Naive thymus-derived CD4-positive, alpha-beta T cell (primary cell): Measurements from ENCODE around the gene FHOD1. TPM values are rescaled to one million over a fixed set of nuclear protein-coding genes. Genes with fewer than 3 reads are reported as not detected.

Experiments
- ATAC-seq: fragments of 150-1000 bp; cut with Tn5 transposase; 2 replicates; pipeline ENCODE4 v1.10.0; 2021; ENCODE audit warnings: mild to moderate bottlenecking, moderate library complexity
- CTCF ChIA-PET: fragments of 350-600 bp; sonication (Branson Sonifier 250); formaldehyde crosslinking; loops from one replicate; lab custom pipeline; 2021; ENCODE audit warnings: antibody characterized with exemption; lab: Charles Lee
- POLR2A ChIA-PET: fragments of 350-600 bp; sonication (Branson Sonifier 250); formaldehyde crosslinking; loops from one replicate; lab custom pipeline; 2021; ENCODE audit warnings: antibody characterized with exemption, inconsistent platforms; lab: Charles Lee
- DNase-seq, 9 donors: peaks; one replicate each; pipeline versions ENCODE4 v3.0.0 to v3.0.0-alpha.2; 2020 to 2022; ENCODE audit warnings: mixed read lengths in 1 of 9
- H3K27ac ChIP-seq: one replicate; pipeline ENCODE4 v1.7.0; 2013; ENCODE audit warnings: mild to moderate bottlenecking, low read depth, low read length, moderate library complexity
- H3K27me3 ChIP-seq, 2 donors: one replicate each; pipeline ENCODE4 v1.7.0; 2013; ENCODE audit warnings: low read length in 2 of 2, mild to moderate bottlenecking in 2 of 2, moderate library complexity in 2 of 2; ENCODE audit not compliant: control insufficient read depth in 2 of 2, insufficient read depth in 2 of 2
- H3K36me3 ChIP-seq, 3 experiments: 1 replicate in 2 of 3; 2 replicates in 1 of 3; pipeline ENCODE4 v1.7.0; 2013; ENCODE audit warnings: low read length in 3 of 3, mild to moderate bottlenecking in 3 of 3, moderate library complexity in 1 of 3; ENCODE audit not compliant: insufficient read depth in 3 of 3, control insufficient read depth in 2 of 3
- H3K4me1 ChIP-seq, 2 donors: one replicate each; pipeline ENCODE4 v1.7.0; 2013; ENCODE audit warnings: low read length in 2 of 2, mild to moderate bottlenecking in 2 of 2, moderate library complexity in 1 of 2; ENCODE audit not compliant: control insufficient read depth in 2 of 2, insufficient read depth in 2 of 2
- H3K4me3 ChIP-seq: 2 replicates; pipeline ENCODE4 v1.7.0; 2013; ENCODE audit warnings: mild to moderate bottlenecking, low read length
- H3K9me3 ChIP-seq, 3 experiments: 1 replicate in 2 of 3; 2 replicates in 1 of 3; pipeline ENCODE4 v1.7.0; 2013; ENCODE audit warnings: low read length in 3 of 3; ENCODE audit not compliant: control insufficient read depth in 2 of 3
- H3K27ac Mint-ChIP-seq, 9 donors: one replicate each; pipeline ENCODE4 v1.8.0; 2020 to 2022; ENCODE audit warnings: mixed read lengths in 9 of 9, mild to moderate bottlenecking in 8 of 9, moderate library complexity in 5 of 9, inconsistent platforms in 2 of 9
- H3K27me3 Mint-ChIP-seq, 5 donors: one replicate each; pipeline ENCODE4 v1.8.0; 2021 to 2022; ENCODE audit warnings: mixed read lengths in 5 of 5, mild to moderate bottlenecking in 1 of 5
- H3K36me3 Mint-ChIP-seq, 5 donors: one replicate each; pipeline ENCODE4 v1.8.0; 2020 to 2022; ENCODE audit warnings: mixed read lengths in 5 of 5, mild to moderate bottlenecking in 3 of 5, inconsistent platforms in 1 of 5
- H3K4me1 Mint-ChIP-seq, 7 donors: one replicate each; pipeline ENCODE4 v1.8.0; 2020 to 2022; ENCODE audit warnings: mixed read lengths in 7 of 7, mild to moderate bottlenecking in 3 of 7, inconsistent platforms in 1 of 7
- H3K4me3 Mint-ChIP-seq, 10 donors: one replicate each; pipeline ENCODE4 v1.8.0; 2020 to 2022; ENCODE audit warnings: mild to moderate bottlenecking in 10 of 10, mixed read lengths in 10 of 10, moderate library complexity in 6 of 10, inconsistent platforms in 2 of 10
- H3K9me3 Mint-ChIP-seq, 11 donors: one replicate each; pipeline ENCODE4 v1.8.0; 2020 to 2022; ENCODE audit warnings: mixed read lengths in 11 of 11, mild to moderate bottlenecking in 4 of 11, inconsistent platforms in 1 of 11, moderate library complexity in 1 of 11
- intact Hi-C, 2 donors: fragments of 100-400 bp; cut with micrococcal nuclease; formaldehyde crosslinking; loops; one replicate each; pipeline ENCODE4 v1.15.1; 2023
- polyA plus RNA-seq, 2 donors: library from polyadenylated mRNA; unstranded; fragments of 300-500 nt; fragmentation: Illumina TruSeq; gene quantifications; one replicate each; pipeline ENCODE4 v1.2.3, GENCODE V29; 2021
- total RNA-seq, 6 experiments: library from RNA in 5 of 6; stranded (reverse) in 5 of 6; gene quantifications; 1 replicate in 5 of 6; 2 replicates in 1 of 6; pipeline ENCODE4 v1.2.3 and lab custom pipeline; 2021 to 2026

Gene FHOD1
- total and polyA plus RNA-seq, 7 experiments from 2014 or later, result 3.6 to 81.7 (median 32.6) TPM

GRCh38 chr16:67198238-67198734 lies 49.0 kb downstream of the FHOD1 start:
- no peak overlapping the region for H3K4me3 ChIP-seq
- H3K4me3 Mint-ChIP-seq, result peak overlapping the region in 1 of 10 donors; percentile 58
- POLR2A ChIA-PET, result interaction anchor here (1.3 kb wide), 2 partner anchors 11 to 29 kb away, joined by 5 read pairs; partner anchors contain the start of gene TMEM208

GRCh38 chr16:67197704-67198103 lies 49.6 kb downstream of the FHOD1 start:
- H3K4me3 Mint-ChIP-seq, result no peak overlapping the region
- no peak for ATAC-seq
- H3K36me3 Mint-ChIP-seq, result peaks cover 5 to 24% (median 10%) of the 10 kb centered on the region in 5 donors
- Histone ChIP-seq H3K4me1 (peaks cover 15 to 16% of the 10 kb centered on the region in 2 donors), H3K9me3 (no peaks in the 10 kb centered on the region), H3K27me3 (no peaks in the 10 kb centered on the region), H3K4me3 (no peak overlapping the region), H3K36me3 (peaks cover 7 to 80% (median 26%) of the 10 kb centered on the region in 3 experiments), H3K27ac (no peak overlapping the region)
- no peak for DNase-seq
- ChIA-PET POLR2A (interaction anchor here (1.3 kb wide), 2 partner anchors 11 to 29 kb away, joined by 5 read pairs; partner anchors contain the start of gene TMEM208), CTCF (interaction anchor here (0.6 to 1.3 kb wide), 3 partner anchors 13 to 245 kb away, joined by 3 to 4 read pairs (median 3); no protein-coding TSS in a partner anchor)
- peak overlapping the region in 2 of 9 donors; percentile 12 to 67 for H3K27ac Mint-ChIP-seq
- peaks cover 17 to 42% (median 33%) of the 10 kb centered on the region in 7 donors for H3K4me1 Mint-ChIP-seq
- intact Hi-C loops, result no loop called here
- no peaks in the 10 kb centered on the region for H3K9me3 Mint-ChIP-seq
- H3K27me3 Mint-ChIP-seq, result no peaks in the 10 kb centered on the region

More at GRCh38 chr16:67198238-67198734, 49.0 kb downstream of the FHOD1 start:
- Mint-ChIP-seq H3K27me3 (no peaks in the 10 kb centered on the region), H3K4me1 (peaks cover 15 to 36% (median 27%) of the 10 kb centered on the region in 7 donors), H3K27ac (peak overlapping the region in 3 of 9 donors; percentile 12 to 37 (median 12)), H3K36me3 (peaks cover 5 to 22% (median 10%) of the 10 kb centered on the region in 5 donors), H3K9me3 (no peaks in the 10 kb centered on the region)
- Histone ChIP-seq H3K4me1 (peaks cover 9 to 11% of the 10 kb centered on the region in 2 donors), H3K27me3 (no peaks in the 10 kb centered on the region), H3K27ac (no peak overlapping the region), H3K9me3 (no peaks in the 10 kb centered on the region), H3K36me3 (peaks cover 7 to 85% (median 26%) of the 10 kb centered on the region in 3 experiments)
- intact Hi-C loops, result no loop called here
- DNase-seq (peak in 2 of 9 donors; percentile 17 to 25), ATAC-seq (peak; percentile 71)
- CTCF ChIA-PET, result interaction anchor here (0.5 to 1.3 kb wide), 3 partner anchors 13 to 422 kb away, joined by 3 to 4 read pairs (median 3); no protein-coding TSS in a partner anchor

- H3K27me3 Mint-ChIP-seq, result no peaks in the 10 kb centered on the region
- Histone ChIP-seq H3K4me1 (peaks cover 19% of the 10 kb centered on the region in 2 donors), H3K27ac (no peak overlapping the region), H3K9me3 (no peaks in the 10 kb centered on the region), H3K27me3 (no peaks in the 10 kb centered on the region), H3K36me3 (peaks cover 7 to 71% (median 26%) of the 10 kb centered on the region in 3 experiments), H3K4me3 (no peak overlapping the region)
- no peak for DNase-seq
- peaks cover 5 to 27% (median 10%) of the 10 kb centered on the region in 5 donors for H3K36me3 Mint-ChIP-seq
- H3K27ac Mint-ChIP-seq, result peak overlapping the region in 4 of 9 donors; percentile 45 to 69 (median 60)
- no peak for ATAC-seq
- POLR2A ChIA-PET, result interaction anchor here (0.5 to 0.8 kb wide), 2 partner anchors 30 to 409 kb away, joined by 3 to 4 read pairs; no protein-coding TSS in a partner anchor
- CTCF ChIA-PET, result interaction anchor here (0.6 kb wide), 1 partner anchor 22 kb away, joined by 4 read pairs; no protein-coding TSS in a partner anchor
- H3K4me1 Mint-ChIP-seq, result peaks cover 22 to 47% (median 38%) of the 10 kb centered on the region in 7 donors
- intact Hi-C loops, result no loop called here
- no peaks in the 10 kb centered on the region for H3K9me3 Mint-ChIP-seq
- no peak overlapping the region for H3K4me3 Mint-ChIP-seq
Observed at GRCh38 chr16:67196881-67197280, 50.4 kb downstream of the FHOD1 start.

- no peaks in the 10 kb centered on the region for H3K27me3 Mint-ChIP-seq
Observed at GRCh38 chr16:67195676-67196075, 51.6 kb downstream of the FHOD1 start.

GRCh38 chr16:67194260-67194659 lies 53.0 kb downstream of the FHOD1 start:
- H3K27me3 Mint-ChIP-seq, result no peaks in the 10 kb centered on the region
- CTCF ChIA-PET, result interaction anchor here (0.8 kb wide), 2 partner anchors 8 to 242 kb away, joined by 3 read pairs; no protein-coding TSS in a partner anchor

More at GRCh38 chr16:67195676-67196075, 51.6 kb downstream of the FHOD1 start:
- H3K27me3 ChIP-seq, result no peaks in the 10 kb centered on the region
- intact Hi-C loops, result no loop called here
- Mint-ChIP-seq H3K4me3 (peak overlapping the region in 2 of 10 donors; percentile 24), H3K36me3 (peaks cover 5 to 27% (median 10%) of the 10 kb centered on the region in 5 donors), H3K27ac (peak overlapping the region in 4 of 9 donors; percentile 41 to 76 (median 54)), H3K4me1 (peaks cover 22 to 55% (median 46%) of the 10 kb centered on the region in 7 donors), H3K9me3 (no peaks in the 10 kb centered on the region)
- ChIA-PET CTCF (no interaction called here), POLR2A (no interaction called here)
- peaks cover 22 to 26% of the 10 kb centered on the region in 2 donors for H3K4me1 ChIP-seq
- no peak overlapping the region for H3K4me3 ChIP-seq
- no peak overlapping the region for H3K27ac ChIP-seq
- ATAC-seq (no peak), DNase-seq (no peak)
- H3K9me3 ChIP-seq, result no peaks in the 10 kb centered on the region
- peaks cover 7 to 61% (median 23%) of the 10 kb centered on the region in 3 experiments for H3K36me3 ChIP-seq

GRCh38 chr16:67193536-67193935 lies 53.7 kb downstream of the FHOD1 start:
- Mint-ChIP-seq H3K27me3 (no peaks in the 10 kb centered on the region), H3K4me3 (peak overlapping the region; percentile 83 to 93 (median 92)), H3K27ac (peak overlapping the region; percentile 31 to 93 (median 61)), H3K4me1 (peaks cover 22 to 55% (median 46%) of the 10 kb centered on the region in 7 donors), H3K9me3 (no peaks in the 10 kb centered on the region), H3K36me3 (peaks cover 5 to 24% (median 10%) of the 10 kb centered on the region in 5 donors)
- Histone ChIP-seq H3K27me3 (no peaks in the 10 kb centered on the region), H3K4me3 (peak overlapping the region; percentile 72), H3K27ac (peak overlapping the region; percentile 94), H3K9me3 (no peaks in the 10 kb centered on the region), H3K4me1 (peaks cover 22 to 26% of the 10 kb centered on the region in 2 donors), H3K36me3 (peaks cover 7 to 49% (median 23%) of the 10 kb centered on the region in 3 experiments)
- no peak for ATAC-seq
- no peak for DNase-seq
- intact Hi-C loops, result loop anchor here in 1 of 2 donors (2.0 kb wide), 1 partner anchor 51 kb away; no protein-coding TSS in a partner anchor
- ChIA-PET POLR2A (interaction anchor here (0.8 to 1.9 kb wide), 4 partner anchors 9 to 33 kb away, joined by 3 to 5 read pairs (median 4); partner anchors contain the start of genes MATCAP1 and TMEM208), CTCF (interaction anchor here (0.6 to 0.8 kb wide), 3 partner anchors 8 to 636 kb away, joined by 3 read pairs; no protein-coding TSS in a partner anchor)

More at GRCh38 chr16:67194260-67194659, 53.0 kb downstream of the FHOD1 start:
- intact Hi-C loops, result no loop called here
- peaks cover 22 to 55% (median 46%) of the 10 kb centered on the region in 7 donors for H3K4me1 Mint-ChIP-seq
- Histone ChIP-seq H3K9me3 (no peaks in the 10 kb centered on the region), H3K27ac (peak overlapping the region; percentile 94), H3K36me3 (peaks cover 7 to 55% (median 23%) of the 10 kb centered on the region in 3 experiments), H3K4me1 (peaks cover 22 to 26% of the 10 kb centered on the region in 2 donors), H3K27me3 (no peaks in the 10 kb centered on the region), H3K4me3 (no peak overlapping the region)
- ATAC-seq (no peak), DNase-seq (no peak)
- no peaks in the 10 kb centered on the region for H3K9me3 Mint-ChIP-seq
- POLR2A ChIA-PET, result interaction anchor here (1.2 kb wide), 2 partner anchors 10 to 32 kb away, joined by 3 to 4 read pairs; partner anchors contain the start of gene TMEM208
- H3K36me3 Mint-ChIP-seq, result peaks cover 5 to 24% (median 10%) of the 10 kb centered on the region in 5 donors
- peak overlapping the region in 7 of 9 donors; percentile 8 to 93 (median 62) for H3K27ac Mint-ChIP-seq
- H3K4me3 Mint-ChIP-seq, result peak overlapping the region in 9 of 10 donors; percentile 83 to 93 (median 92)
